ENCODE data around the gene SORCS3. TPM values are rescaled to one million over a fixed set of nuclear protein-coding genes. Genes with fewer than 3 reads are reported as not detected.

SORCS3 gene
- total RNA-seq, 1 experiment from 2014 or later = not detected

GRCh38 chr10:105071980-105072379 lies 430.9 kb downstream of the SORCS3 start:
- no peaks in the 10 kb centered on the region for H3K27me3 ChIP-seq (ENCODE audit: low read length)
- H3K9me3 ChIP-seq (ENCODE audit: low read length) = no peaks in the 10 kb centered on the region
- no peak overlapping the region for H3K4me3 ChIP-seq (ENCODE audit: low read length)
- H3K4me1 ChIP-seq (ENCODE audit: insufficient read depth, low read length) = no peaks in the 10 kb centered on the region
- intact Hi-C loops (cut with micrococcal nuclease) = no loop called here
- no TSS peak for BruUV-seq (replicated peaks)
- no peaks in the 10 kb centered on the region for H3K36me3 ChIP-seq (ENCODE audit: low read depth, low read length)
- no peak overlapping the region for H3K9ac ChIP-seq (ENCODE audit: low read length)
- no peak for TF ChIP-seq EZH2phosphoT487 (IDR thresholded peaks at IDR 0.05; ENCODE audit: borderline replicate concordance, low read length)
- TF ChIP-seq CTCF (conservative IDR thresholded peaks at IDR 0.05; ENCODE audit: low read depth, low read length) = no peak
- no peak for TF ChIP-seq EZH2 (IDR thresholded peaks at IDR 0.05; ENCODE audit: low read length, unreplicated experiment)
- ChIA-PET CTCF (no interaction called here), POLR2A (ENCODE audit: unreplicated experiment) (no interaction called here)
- DNase-seq (no peak), ATAC-seq (no peak)
- H3K27ac ChIP-seq (ENCODE audit: low read length) = no peak overlapping the region
- no peaks in the 10 kb centered on the region for H3K79me2 ChIP-seq (ENCODE audit: low read length)
- no peaks in the 10 kb centered on the region for H3F3A ChIP-seq (ENCODE audit: low read length, unreplicated experiment)
- H3K9me2 ChIP-seq (replicated peaks; ENCODE audit: low read length) = no peaks in the 10 kb centered on the region
- H3K4me2 ChIP-seq (ENCODE audit: low read length) = no peak overlapping the region
- H2AFZ ChIP-seq (ENCODE audit: low read length) = no peak overlapping the region
- no peaks in the 10 kb centered on the region for H4K20me1 ChIP-seq (ENCODE audit: low read length)

- no TSS peak for BruUV-seq (replicated peaks)
- Histone ChIP-seq H3K79me2 (ENCODE audit: low read length) (no peaks in the 10 kb centered on the region), H3K27ac (ENCODE audit: low read length) (no peak overlapping the region), H3K4me2 (ENCODE audit: low read length) (no peak overlapping the region), H3K9me2 (replicated peaks; ENCODE audit: low read length) (no peaks in the 10 kb centered on the region), H3K4me1 (ENCODE audit: insufficient read depth, low read length) (no peaks in the 10 kb centered on the region), H2AFZ (ENCODE audit: low read length) (no peak overlapping the region), H3F3A (ENCODE audit: low read length, unreplicated experiment) (no peaks in the 10 kb centered on the region), H4K20me1 (ENCODE audit: low read length) (no peaks in the 10 kb centered on the region), H3K9ac (ENCODE audit: low read length) (no peak overlapping the region), H3K4me3 (ENCODE audit: low read length) (no peak overlapping the region), H3K36me3 (ENCODE audit: low read depth, low read length) (no peaks in the 10 kb centered on the region), H3K9me3 (ENCODE audit: low read length) (no peaks in the 10 kb centered on the region), H3K27me3 (ENCODE audit: low read length) (no peaks in the 10 kb centered on the region)
- ChIA-PET CTCF (no interaction called here), POLR2A (ENCODE audit: unreplicated experiment) (no interaction called here)
- intact Hi-C loops (cut with micrococcal nuclease) = no loop called here
- TF ChIP-seq CTCF (conservative IDR thresholded peaks at IDR 0.05; ENCODE audit: low read depth, low read length) (no peak), EZH2 (IDR thresholded peaks at IDR 0.05; ENCODE audit: low read length, unreplicated experiment) (no peak), EZH2phosphoT487 (IDR thresholded peaks at IDR 0.05; ENCODE audit: borderline replicate concordance, low read length) (no peak)
- ATAC-seq (no peak), DNase-seq (no peak)
These were observed 432.9 kb downstream of the SORCS3 start for GRCh38 chr10:105073999-105074398.

GRCh38 chr10:105075031-105075430 lies 433.9 kb downstream of the SORCS3 start:
- no peak overlapping the region for H3K9ac ChIP-seq (ENCODE audit: low read length)
- no peaks in the 10 kb centered on the region for H3K27me3 ChIP-seq (ENCODE audit: low read length)
- H3K36me3 ChIP-seq (ENCODE audit: low read depth, low read length) = no peaks in the 10 kb centered on the region
- H3K9me3 ChIP-seq (ENCODE audit: low read length) = no peaks in the 10 kb centered on the region
- H3K4me2 ChIP-seq (ENCODE audit: low read length) = no peak overlapping the region
- no peak for ATAC-seq
- no peaks in the 10 kb centered on the region for H4K20me1 ChIP-seq (ENCODE audit: low read length)
- H2AFZ ChIP-seq (ENCODE audit: low read length) = no peak overlapping the region
- no peak overlapping the region for H3K4me3 ChIP-seq (ENCODE audit: low read length)
- H3K27ac ChIP-seq (ENCODE audit: low read length) = no peak overlapping the region
- no peaks in the 10 kb centered on the region for H3F3A ChIP-seq (ENCODE audit: low read length, unreplicated experiment)
- H3K79me2 ChIP-seq (ENCODE audit: low read length) = no peaks in the 10 kb centered on the region
- ChIA-PET CTCF (no interaction called here), POLR2A (ENCODE audit: unreplicated experiment) (no interaction called here)
- H3K9me2 ChIP-seq (replicated peaks; ENCODE audit: low read length) = no peaks in the 10 kb centered on the region
- no TSS peak for BruUV-seq (replicated peaks)
- DNase-seq = no peak
- H3K4me1 ChIP-seq (ENCODE audit: insufficient read depth, low read length) = no peaks in the 10 kb centered on the region
- intact Hi-C loops (cut with micrococcal nuclease) = no loop called here
- TF ChIP-seq EZH2phosphoT487 (IDR thresholded peaks at IDR 0.05; ENCODE audit: borderline replicate concordance, low read length) (no peak), EZH2 (IDR thresholded peaks at IDR 0.05; ENCODE audit: low read length, unreplicated experiment) (no peak), CTCF (conservative IDR thresholded peaks at IDR 0.05; ENCODE audit: low read depth, low read length) (no peak)

Measured in PC-3 (cell line).